Measurements from ENCODE around the gene APBA1. TPM values are rescaled to one million over a fixed set of nuclear protein-coding genes. Genes with fewer than 3 reads are reported as not detected.

The APBA1 gene
- total RNA-seq, 4 donors from 2014 or later, result 3.6 to 11.7 (median 8.0) TPM

DNA sequence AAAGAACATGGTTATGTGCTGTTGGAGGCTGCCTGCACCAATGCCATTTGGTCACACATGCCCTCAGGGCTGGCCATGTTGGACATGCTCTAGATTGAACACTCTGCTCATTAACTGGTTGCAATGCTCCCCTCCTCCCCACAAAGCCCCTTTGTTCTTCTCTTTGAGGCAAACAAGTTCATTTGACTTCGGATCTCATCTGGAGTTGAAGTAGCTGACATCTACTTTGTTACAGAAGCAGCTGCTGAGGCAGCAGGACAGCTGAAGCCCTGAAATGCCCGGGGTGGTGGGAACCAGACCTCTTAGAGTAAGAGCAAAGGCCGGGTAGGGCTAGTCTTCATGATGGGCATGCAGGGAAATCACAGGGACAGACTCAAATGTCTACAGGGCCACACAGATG is 123.5 kb downstream of the APBA1 start:
- Histone ChIP-seq H3K27me3 (no peaks in the 10 kb centered on the region), H3K4me3 (no peak overlapping the region), H3K36me3 (no peaks in the 10 kb centered on the region), H3K4me1 (no peaks in the 10 kb centered on the region), H3K9me3 (no peaks in the 10 kb centered on the region), H3K27ac (no peak overlapping the region)
- DNase-seq, result no peak
- intact Hi-C loops (cut with DNase I; ENCODE audit: low total_unique reads), result loop anchor here (10.0 kb wide), 1 partner anchor 124 kb away; no protein-coding TSS in a partner anchor
- TF ChIP-seq, protein P1, sequence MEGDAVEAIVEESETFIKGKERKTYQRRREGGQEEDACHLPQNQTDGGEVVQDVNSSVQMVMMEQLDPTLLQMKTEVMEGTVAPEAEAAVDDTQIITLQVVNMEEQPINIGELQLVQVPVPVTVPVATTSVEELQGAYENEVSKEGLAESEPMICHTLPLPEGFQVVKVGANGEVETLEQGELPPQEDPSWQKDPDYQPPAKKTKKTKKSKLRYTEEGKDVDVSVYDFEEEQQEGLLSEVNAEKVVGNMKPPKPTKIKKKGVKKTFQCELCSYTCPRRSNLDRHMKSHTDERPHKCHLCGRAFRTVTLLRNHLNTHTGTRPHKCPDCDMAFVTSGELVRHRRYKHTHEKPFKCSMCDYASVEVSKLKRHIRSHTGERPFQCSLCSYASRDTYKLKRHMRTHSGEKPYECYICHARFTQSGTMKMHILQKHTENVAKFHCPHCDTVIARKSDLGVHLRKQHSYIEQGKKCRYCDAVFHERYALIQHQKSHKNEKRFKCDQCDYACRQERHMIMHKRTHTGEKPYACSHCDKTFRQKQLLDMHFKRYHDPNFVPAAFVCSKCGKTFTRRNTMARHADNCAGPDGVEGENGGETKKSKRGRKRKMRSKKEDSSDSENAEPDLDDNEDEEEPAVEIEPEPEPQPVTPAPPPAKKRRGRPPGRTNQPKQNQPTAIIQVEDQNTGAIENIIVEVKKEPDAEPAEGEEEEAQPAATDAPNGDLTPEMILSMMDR (IDR thresholded peaks at IDR 0.05), result no peak
- TF ChIP-seq POLR2A (IDR thresholded peaks at IDR 0.05), result no peak

DNA sequence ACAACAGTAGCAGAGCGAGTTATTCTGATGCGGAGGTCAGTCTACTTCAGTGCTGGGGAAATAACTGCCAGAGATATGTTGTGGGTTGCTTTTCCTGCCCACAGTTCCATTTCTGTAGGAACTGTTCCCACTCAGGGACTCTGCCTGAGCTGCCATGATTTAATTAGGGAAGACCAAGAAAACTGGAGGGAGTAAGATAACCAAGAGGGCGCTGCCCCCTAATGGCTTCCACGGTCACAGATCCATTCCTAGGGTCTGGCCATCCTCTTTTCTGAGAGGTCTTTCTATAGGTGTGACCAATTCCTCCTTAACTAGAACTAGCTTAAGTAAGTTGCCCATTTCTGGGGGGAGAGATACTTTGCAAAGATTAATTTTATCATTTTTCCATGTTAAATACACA is 125.9 kb downstream of the APBA1 start:
- TF ChIP-seq POLR2A (IDR thresholded peaks at IDR 0.05), result no peak
- TF ChIP-seq, protein P1 (IDR thresholded peaks at IDR 0.05), result no peak
- H3K4me1 ChIP-seq, result no peaks in the 10 kb centered on the region
- DNase-seq, result no peak
- H3K9me3 ChIP-seq, result no peaks in the 10 kb centered on the region
- intact Hi-C loops (cut with DNase I; ENCODE audit: low total_unique reads), result loop anchor here (10.0 kb wide), 1 partner anchor 121 kb away; no protein-coding TSS in a partner anchor
- H3K27me3 ChIP-seq, result no peaks in the 10 kb centered on the region
- H3K4me3 ChIP-seq, result no peak overlapping the region
- no peaks in the 10 kb centered on the region for H3K36me3 ChIP-seq
- H3K27ac ChIP-seq, result no peak overlapping the region

DNA sequence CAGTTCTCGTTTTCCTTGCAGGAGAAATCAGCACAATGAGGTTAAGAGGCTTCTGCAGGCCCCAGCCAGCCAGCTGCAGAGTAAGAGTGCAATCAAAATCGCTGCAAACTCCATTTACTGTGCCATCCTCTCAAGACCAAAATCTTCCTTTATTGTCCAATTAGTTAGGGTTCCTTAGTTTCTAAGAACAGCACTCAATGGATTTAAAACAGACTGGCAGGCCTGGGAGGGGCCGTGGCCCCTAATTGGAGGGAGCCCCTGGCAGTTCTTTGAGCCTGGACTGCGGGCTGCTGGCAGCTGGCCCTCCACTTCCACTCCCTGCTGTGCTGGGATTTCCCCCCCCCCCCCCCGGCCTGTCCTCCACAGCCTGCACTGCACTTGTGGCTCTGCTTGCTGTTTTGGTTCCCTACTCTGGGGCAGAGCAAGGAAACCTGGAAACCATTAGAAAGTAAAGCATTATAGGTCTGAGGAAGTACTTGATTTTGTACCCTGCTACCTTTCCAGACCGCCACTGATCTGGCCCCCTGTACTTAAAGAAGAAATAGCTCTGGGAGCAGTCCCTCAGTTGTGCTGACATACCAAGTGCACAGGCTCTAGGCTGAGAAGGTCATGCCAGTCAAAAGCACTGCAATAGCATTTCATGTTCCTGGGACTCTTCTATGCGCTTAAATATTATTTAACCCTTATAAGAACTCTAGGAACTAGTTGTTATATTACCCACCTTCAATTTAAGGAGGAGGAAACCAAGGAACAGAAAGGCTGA is 129.0 kb downstream of the APBA1 start:
- no peaks in the 10 kb centered on the region for H3K4me1 ChIP-seq
- H3K4me3 ChIP-seq, result no peak overlapping the region
- H3K27me3 ChIP-seq, result no peaks in the 10 kb centered on the region
- TF ChIP-seq, protein P1 (IDR thresholded peaks at IDR 0.05), result no peak
- TF ChIP-seq POLR2A (IDR thresholded peaks at IDR 0.05), result no peak
- intact Hi-C loops (cut with DNase I; ENCODE audit: low total_unique reads), result loop anchor here (10.0 kb wide), 1 partner anchor 118 kb away; no protein-coding TSS in a partner anchor
- no peaks in the 10 kb centered on the region for H3K36me3 ChIP-seq
- H3K9me3 ChIP-seq, result no peaks in the 10 kb centered on the region
- H3K27ac ChIP-seq, result no peak overlapping the region
- DNase-seq, result no peak

DNA sequence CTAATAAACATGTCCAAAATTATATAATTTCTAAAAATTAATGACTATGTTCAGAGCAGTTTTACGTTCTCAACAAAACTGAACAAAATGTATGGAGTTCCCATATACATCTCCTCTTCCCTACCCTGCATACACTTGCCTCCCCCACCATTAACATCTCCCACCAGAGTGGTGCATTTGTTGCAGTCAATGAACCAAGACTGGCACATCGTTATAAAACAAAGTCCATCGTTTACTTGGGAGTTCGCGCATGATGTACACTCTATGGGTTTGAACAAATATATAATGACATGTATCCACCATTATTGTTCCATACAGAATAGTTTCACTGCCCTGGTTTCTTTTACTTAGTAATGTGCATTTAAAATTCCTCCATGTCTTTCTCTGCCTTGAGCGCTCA is 130.1 kb downstream of the APBA1 start:
- intact Hi-C loops (cut with DNase I; ENCODE audit: low total_unique reads), result loop anchor here (10.0 kb wide), 1 partner anchor 117 kb away; no protein-coding TSS in a partner anchor
- Histone ChIP-seq H3K4me3 (no peak overlapping the region), H3K27ac (no peak overlapping the region), H3K4me1 (no peaks in the 10 kb centered on the region), H3K36me3 (no peaks in the 10 kb centered on the region), H3K9me3 (no peaks in the 10 kb centered on the region), H3K27me3 (no peaks in the 10 kb centered on the region)
- TF ChIP-seq, protein P1 (IDR thresholded peaks at IDR 0.05), result no peak
- TF ChIP-seq POLR2A (IDR thresholded peaks at IDR 0.05), result no peak
- DNase-seq, result no peak

DNA sequence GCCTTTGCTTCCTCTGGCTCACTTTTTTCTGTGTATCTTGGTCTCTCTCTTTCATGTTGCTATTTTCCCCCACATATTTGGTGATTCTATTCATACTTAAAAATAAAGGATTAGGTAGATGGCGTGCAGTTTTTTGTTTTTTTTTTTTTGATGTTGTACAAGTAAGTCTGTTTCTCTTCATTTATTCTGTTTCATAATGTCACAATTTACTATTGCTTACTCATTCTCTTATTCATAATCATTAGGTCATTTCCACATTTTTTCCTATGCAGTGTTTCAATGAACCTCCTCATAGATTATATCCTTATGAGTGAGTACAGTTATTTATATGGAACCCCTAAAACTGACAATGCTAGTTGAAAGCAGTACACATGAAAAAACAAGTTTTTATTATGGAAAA is 136.3 kb downstream of the APBA1 start:
- no peaks in the 10 kb centered on the region for H3K4me1 ChIP-seq
- TF ChIP-seq POLR2A (IDR thresholded peaks at IDR 0.05), result no peak
- TF ChIP-seq, protein P1 (IDR thresholded peaks at IDR 0.05), result no peak
- no peaks in the 10 kb centered on the region for H3K9me3 ChIP-seq
- H3K27ac ChIP-seq, result peak overlapping the region in 1 of 2 donors; percentile 11
- intact Hi-C loops (cut with DNase I; ENCODE audit: low total_unique reads), result no loop called here
- no peak overlapping the region for H3K4me3 ChIP-seq
- no peaks in the 10 kb centered on the region for H3K27me3 ChIP-seq
- no peak for DNase-seq
- H3K36me3 ChIP-seq, result no peaks in the 10 kb centered on the region
